Cardiac muscle cell (in vitro differentiated cells and primary cell): ENCODE results near the gene XKR7. TPM values are rescaled to one million over a fixed set of nuclear protein-coding genes. Genes with fewer than 3 reads are reported as not detected.
A peak's percentile ranks its signal among the peaks of the same experiment; 100 is the strongest.

Experiments
- DNase-seq, 2 donors: peaks; one replicate each; pipeline versions ENCODE4 v3.0.0 to v3.0.0-alpha.2; 2010 to 2017; ENCODE audit warnings: low read depth in 1 of 2, low spot score in 1 of 2
- H3K27ac ChIP-seq: fragments of 200-600 bp; sonication (generic); 2 replicates; pipeline ENCODE4 v1.5.1; 2016
- H3K27me3 ChIP-seq: fragments of 200-600 bp; sonication (generic); 2 replicates; pipeline ENCODE4 v1.6.0; 2016; ENCODE audit warnings: control low read depth
- H3K36me3 ChIP-seq: fragments of 200-600 bp; sonication (generic); 2 replicates; pipeline ENCODE4 v1.5.1; 2016; ENCODE audit warnings: control low read depth
- H3K4me1 ChIP-seq: fragments of 200-600 bp; sonication (generic); 2 replicates; pipeline ENCODE4 v1.8.1; 2017; ENCODE audit warnings: low read depth, mild to moderate bottlenecking, mixed run types
- H3K4me3 ChIP-seq: fragments of 200-600 bp; sonication (generic); 2 replicates; pipeline ENCODE4 v1.5.1; 2016; ENCODE audit warnings: mild to moderate bottlenecking
- H3K9me3 ChIP-seq: fragments of 200-600 bp; sonication (generic); 2 replicates; pipeline ENCODE4 v1.5.1; 2017; ENCODE audit warnings: low read depth, mild to moderate bottlenecking, control low read depth
- polyA plus RNA-seq: library from polyadenylated mRNA; unstranded; fragments of >200 nt; fragmentation: Nextera tagmentation; extraction: Ambion mirVana; gene quantifications from 2 replicates; pipeline ENCODE4 v1.2.1, GENCODE V29; 2016
- total RNA-seq: library from RNA; depleted of rRNA; stranded (reverse); fragments of >200 nt; gene quantifications from 2 replicates; pipeline ENCODE4 v1.2.3, GENCODE V29; 2016
- TF ChIP-seq, protein P1 (sequence below): IDR thresholded peaks from 2 replicates; pipeline ENCODE4 v1.5.1; 2012; ENCODE audit warnings: low read depth, mild to moderate bottlenecking, low read length

The XKR7 gene
- total and polyA plus RNA-seq, 2 experiments from 2014 or later: 0.03 TPM; not detected in 1

DNA sequence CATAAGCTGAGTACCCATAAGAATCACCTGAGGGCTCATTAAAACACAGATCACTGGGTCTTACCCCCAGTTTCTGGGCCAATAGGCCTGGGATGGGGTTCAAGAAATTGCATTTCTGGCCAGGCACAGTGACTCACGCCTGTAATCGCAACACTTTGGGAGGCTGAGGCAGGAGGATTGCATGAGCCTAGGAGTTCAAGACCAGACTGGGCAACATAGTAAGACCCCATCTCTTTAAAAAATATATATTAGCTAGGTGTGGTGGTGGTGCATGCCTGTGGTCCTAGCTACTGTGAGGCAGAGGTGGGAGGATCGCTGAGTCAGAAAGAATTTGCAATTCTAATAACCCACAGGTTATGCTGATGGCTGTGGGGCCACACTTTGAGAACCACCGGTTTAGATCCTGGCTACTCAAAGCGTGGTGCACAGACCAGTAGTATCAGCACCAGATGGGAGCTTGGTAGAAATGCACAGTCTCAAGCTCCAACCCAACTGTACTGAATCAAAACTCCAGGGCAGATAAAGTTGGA, 44.3 kb downstream of the XKR7 start:
- H3K4me1 ChIP-seq: peaks cover 7% of the 10 kb centered on the region
- H3K27ac ChIP-seq: no peak overlapping the region
- H3K36me3 ChIP-seq: no peaks in the 10 kb centered on the region
- no peaks in the 10 kb centered on the region for H3K27me3 ChIP-seq
- TF ChIP-seq, protein P1, sequence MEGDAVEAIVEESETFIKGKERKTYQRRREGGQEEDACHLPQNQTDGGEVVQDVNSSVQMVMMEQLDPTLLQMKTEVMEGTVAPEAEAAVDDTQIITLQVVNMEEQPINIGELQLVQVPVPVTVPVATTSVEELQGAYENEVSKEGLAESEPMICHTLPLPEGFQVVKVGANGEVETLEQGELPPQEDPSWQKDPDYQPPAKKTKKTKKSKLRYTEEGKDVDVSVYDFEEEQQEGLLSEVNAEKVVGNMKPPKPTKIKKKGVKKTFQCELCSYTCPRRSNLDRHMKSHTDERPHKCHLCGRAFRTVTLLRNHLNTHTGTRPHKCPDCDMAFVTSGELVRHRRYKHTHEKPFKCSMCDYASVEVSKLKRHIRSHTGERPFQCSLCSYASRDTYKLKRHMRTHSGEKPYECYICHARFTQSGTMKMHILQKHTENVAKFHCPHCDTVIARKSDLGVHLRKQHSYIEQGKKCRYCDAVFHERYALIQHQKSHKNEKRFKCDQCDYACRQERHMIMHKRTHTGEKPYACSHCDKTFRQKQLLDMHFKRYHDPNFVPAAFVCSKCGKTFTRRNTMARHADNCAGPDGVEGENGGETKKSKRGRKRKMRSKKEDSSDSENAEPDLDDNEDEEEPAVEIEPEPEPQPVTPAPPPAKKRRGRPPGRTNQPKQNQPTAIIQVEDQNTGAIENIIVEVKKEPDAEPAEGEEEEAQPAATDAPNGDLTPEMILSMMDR: no peak
- DNase-seq: no peak
- no peak overlapping the region for H3K4me3 ChIP-seq
- no peaks in the 10 kb centered on the region for H3K9me3 ChIP-seq

DNA sequence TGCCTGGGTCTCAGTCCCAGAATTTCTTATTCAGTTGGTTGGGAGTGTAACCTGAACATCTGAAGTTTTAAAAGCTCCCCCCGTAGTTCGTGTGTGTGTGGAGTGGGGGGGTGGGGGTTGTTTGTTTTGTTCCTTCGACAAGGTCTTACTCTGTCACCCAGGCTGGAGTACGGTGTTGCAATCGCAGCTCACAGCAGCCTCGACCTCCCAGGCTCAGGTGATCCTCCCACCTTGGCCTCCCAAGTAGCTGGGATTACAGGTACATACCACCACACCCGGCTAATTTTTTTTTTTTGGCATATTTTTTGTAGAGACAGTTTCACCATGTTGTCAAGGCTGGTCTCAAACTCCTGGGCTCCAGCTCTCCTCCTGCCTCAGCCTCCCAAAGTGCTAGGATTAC, 45.4 kb downstream of the XKR7 start:
- TF ChIP-seq, protein P1: no peak
- H3K4me3 ChIP-seq: no peak overlapping the region
- H3K4me1 ChIP-seq: no peaks in the 10 kb centered on the region
- H3K36me3 ChIP-seq: no peaks in the 10 kb centered on the region
- no peaks in the 10 kb centered on the region for H3K27me3 ChIP-seq
- DNase-seq: no peak
- H3K9me3 ChIP-seq: no peaks in the 10 kb centered on the region
- no peak overlapping the region for H3K27ac ChIP-seq

GRCh38 chr20:32017711-32018251, 49.8 kb downstream of the XKR7 start:
- TF ChIP-seq, protein P1: no peak
- Histone ChIP-seq H3K27ac (no peak overlapping the region), H3K4me3 (peak overlapping the region; percentile 62), H3K27me3 (peaks cover 9% of the 10 kb centered on the region), H3K4me1 (no peaks in the 10 kb centered on the region), H3K9me3 (no peaks in the 10 kb centered on the region), H3K36me3 (no peaks in the 10 kb centered on the region)
- peak in 1 of 2 donors; percentile 55 for DNase-seq

DNA sequence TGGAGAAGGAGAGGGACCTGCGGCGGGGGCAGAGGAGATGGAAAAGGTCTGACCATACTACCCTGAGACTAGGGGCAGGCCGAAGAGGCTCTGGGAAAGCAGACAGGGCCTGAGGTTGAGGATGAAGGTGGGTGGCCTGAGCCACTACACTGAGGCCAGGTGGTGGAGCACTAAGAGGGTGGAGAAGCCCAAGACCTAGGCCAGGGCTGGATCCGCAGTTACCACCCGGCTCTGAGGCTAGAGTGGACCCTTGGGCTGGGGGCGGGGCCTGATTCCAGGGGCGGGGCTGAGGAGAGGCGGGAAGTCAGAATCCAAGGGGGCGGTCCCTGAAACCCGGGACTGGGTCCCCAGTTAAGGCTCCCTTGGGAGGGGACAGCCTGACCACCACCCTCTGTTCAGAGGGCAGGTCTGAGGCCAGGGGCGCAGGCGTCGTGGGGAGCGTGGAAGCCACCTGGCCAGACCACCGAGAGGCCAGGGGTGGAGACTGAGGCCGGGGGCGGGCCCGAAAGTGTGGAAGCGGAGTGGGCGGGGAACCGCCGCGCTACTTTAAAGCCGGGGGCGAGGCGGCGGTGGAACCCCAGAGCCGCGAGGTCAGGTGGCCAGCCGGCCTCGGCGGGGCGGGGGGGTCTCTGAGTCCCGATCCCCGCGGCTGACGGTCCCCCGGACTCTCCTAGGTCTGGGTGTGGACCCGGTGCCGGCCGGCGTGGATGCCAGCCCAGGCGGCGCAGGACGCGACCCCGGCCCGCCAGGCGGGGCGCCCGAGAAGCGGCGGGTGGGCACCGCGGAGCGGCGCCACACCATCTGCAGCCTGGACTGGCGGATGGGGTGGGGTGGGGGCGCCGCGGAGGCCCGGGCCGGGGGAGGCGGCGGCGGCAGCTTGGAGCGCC, 50.6 kb downstream of the XKR7 start:
- no peak overlapping the region for H3K27ac ChIP-seq
- H3K4me3 ChIP-seq: peak overlapping the region; percentile 62
- peaks cover 9% of the 10 kb centered on the region for H3K27me3 ChIP-seq
- no peaks in the 10 kb centered on the region for H3K4me1 ChIP-seq
- H3K9me3 ChIP-seq: no peaks in the 10 kb centered on the region
- peak in 1 of 2 donors; percentile 73 for DNase-seq
- no peaks in the 10 kb centered on the region for H3K36me3 ChIP-seq
- TF ChIP-seq, protein P1: no peak

- TF ChIP-seq, protein P1: no peak
- Histone ChIP-seq H3K4me3 (peak overlapping the region; percentile 62), H3K9me3 (no peaks in the 10 kb centered on the region), H3K4me1 (no peaks in the 10 kb centered on the region), H3K27me3 (peaks cover 9% of the 10 kb centered on the region), H3K27ac (no peak overlapping the region), H3K36me3 (no peaks in the 10 kb centered on the region)
- peak in 1 of 2 donors; percentile 52 for DNase-seq
Observed at GRCh38 chr20:32019156-32019510, 51.2 kb downstream of the XKR7 start.
